ENCODE measurements around the gene ELP2.

- TF ChIP-seq SREBF2 (CRISPR knock-in tag; IDR thresholded peaks at IDR 0.05) (no peak), POLR2A (conservative IDR thresholded peaks at IDR 0.05) (no peak), CTCF (IDR thresholded peaks at IDR 0.05 in 2 of 3, conservative IDR thresholded peaks at IDR 0.05 in 1 of 3; ENCODE audit: insufficient read depth in 2 of 3, low read depth in 1 of 3, low read length in 3 of 3) (no peak), ZBTB11 (CRISPR knock-in tag; IDR thresholded peaks at IDR 0.05) (no peak)
- TF ChIP-seq, protein P1, sequence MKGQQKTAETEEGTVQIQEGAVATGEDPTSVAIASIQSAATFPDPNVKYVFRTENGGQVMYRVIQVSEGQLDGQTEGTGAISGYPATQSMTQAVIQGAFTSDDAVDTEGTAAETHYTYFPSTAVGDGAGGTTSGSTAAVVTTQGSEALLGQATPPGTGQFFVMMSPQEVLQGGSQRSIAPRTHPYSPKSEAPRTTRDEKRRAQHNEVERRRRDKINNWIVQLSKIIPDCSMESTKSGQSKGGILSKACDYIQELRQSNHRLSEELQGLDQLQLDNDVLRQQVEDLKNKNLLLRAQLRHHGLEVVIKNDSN (CRISPR knock-in tag; IDR thresholded peaks at IDR 0.05): no peak
These were observed 23.1 kb downstream of the ELP2 start for GRCh38 chr18:36152781-36153180.

All from K562 (cell line).